OCI-LY1 (cell line): ENCODE measurements around the gene VSX2.
A peak's percentile ranks its signal among the peaks of the same experiment; 100 is the strongest.

Experiments
- H2AFZ ChIP-seq: fragments of 200-600 bp; sonication (generic), shearing (Covaris generic); 2 replicates; pipeline ENCODE4 v1.6.0; 2014; ENCODE audit warnings: antibody characterized with exemption, mild to moderate bottlenecking, low read length
- H3F3A ChIP-seq: fragments of 200-600 bp; sonication (generic), shearing (Covaris generic); 2 replicates; pipeline ENCODE4 v1.6.0; 2014; ENCODE audit warnings: mild to moderate bottlenecking, antibody characterized with exemption, low read length, moderate library complexity; ENCODE audit not compliant: insufficient read depth
- H3K27ac ChIP-seq: fragments of 200-600 bp; sonication (generic); 2 replicates; pipeline ENCODE4 v1.5.1; 2014; ENCODE audit warnings: low read length, mixed run types, mild to moderate bottlenecking, low read depth; ENCODE audit not compliant: poor library complexity, severe bottlenecking
- H3K27me3 ChIP-seq: fragments of 200-600 bp; sonication (generic); 2 replicates; pipeline ENCODE4 v1.6.0; 2014; ENCODE audit warnings: antibody characterized with exemption, mild to moderate bottlenecking, low read length, moderate library complexity; ENCODE audit not compliant: insufficient read depth
- H3K36me3 ChIP-seq: fragments of 200-600 bp; sonication (generic); 2 replicates; pipeline ENCODE4 v1.6.1; 2014; ENCODE audit warnings: mild to moderate bottlenecking, antibody characterized with exemption, low read length, moderate library complexity, mixed read lengths; ENCODE audit not compliant: insufficient read depth
- H3K4me1 ChIP-seq: fragments of 200-600 bp; sonication (generic); 2 replicates; pipeline ENCODE4 v1.5.1; 2014; ENCODE audit warnings: mild to moderate bottlenecking, low read length, moderate library complexity; ENCODE audit not compliant: insufficient read depth, severe bottlenecking
- H3K4me2 ChIP-seq: fragments of 200-600 bp; sonication (generic), shearing (Covaris generic); 2 replicates; pipeline ENCODE4 v1.6.1; 2014; ENCODE audit warnings: low read length
- H3K4me3 ChIP-seq: fragments of 200-600 bp; sonication (generic); 2 replicates; pipeline ENCODE4 v1.5.1; 2014; ENCODE audit warnings: low read length, low read depth, mild to moderate bottlenecking, mixed read lengths; ENCODE audit not compliant: poor library complexity, severe bottlenecking
- H3K79me2 ChIP-seq: fragments of 200-600 bp; shearing (Covaris generic); 2 replicates; pipeline ENCODE4 v1.6.1; 2016; ENCODE audit warnings: mixed run types, low read length, mixed read lengths; ENCODE audit not compliant: insufficient read depth
- H3K9ac ChIP-seq: fragments of 200-600 bp; sonication (generic), shearing (Covaris generic); 2 replicates; pipeline ENCODE4 v1.6.1; 2014; ENCODE audit warnings: mild to moderate bottlenecking, low read length, mixed read lengths
- H3K9me2 ChIP-seq: fragments of 200-600 bp; sonication (generic), shearing (Covaris generic); 2 replicates; pipeline ENCODE4 v1.6.1; 2014; ENCODE audit warnings: low read depth, mild to moderate bottlenecking, low read length, mixed read lengths
- H3K9me3 ChIP-seq: fragments of 200-600 bp; shearing (Covaris generic); 2 replicates; pipeline ENCODE4 v1.6.1; 2014; ENCODE audit warnings: low read length, mixed read lengths
- H4K20me1 ChIP-seq: fragments of 200-600 bp; sonication (generic), shearing (Covaris generic); 2 replicates; pipeline ENCODE4 v1.6.0; 2016; ENCODE audit warnings: mild to moderate bottlenecking, low read length; ENCODE audit not compliant: insufficient read depth
- EZH2 ChIP-seq: fragments of 200-600 bp; sonication (generic), shearing (Covaris generic); IDR thresholded peaks from 2 replicates; pipeline ENCODE4 v1.8.0; 2017; ENCODE audit warnings: borderline replicate concordance, mixed run types, mild to moderate bottlenecking, antibody characterized with exemption, low read length, moderate library complexity, mixed read lengths
- TF ChIP-seq, protein P1 (sequence below): fragments of 200-600 bp; sonication (generic), shearing (Covaris generic); IDR thresholded peaks from 2 replicates; pipeline ENCODE4 v1.5.1; 2017; ENCODE audit warnings: mild to moderate bottlenecking, antibody characterized with exemption, low read length, moderate library complexity, mixed read lengths

Gene VSX2

DNA sequence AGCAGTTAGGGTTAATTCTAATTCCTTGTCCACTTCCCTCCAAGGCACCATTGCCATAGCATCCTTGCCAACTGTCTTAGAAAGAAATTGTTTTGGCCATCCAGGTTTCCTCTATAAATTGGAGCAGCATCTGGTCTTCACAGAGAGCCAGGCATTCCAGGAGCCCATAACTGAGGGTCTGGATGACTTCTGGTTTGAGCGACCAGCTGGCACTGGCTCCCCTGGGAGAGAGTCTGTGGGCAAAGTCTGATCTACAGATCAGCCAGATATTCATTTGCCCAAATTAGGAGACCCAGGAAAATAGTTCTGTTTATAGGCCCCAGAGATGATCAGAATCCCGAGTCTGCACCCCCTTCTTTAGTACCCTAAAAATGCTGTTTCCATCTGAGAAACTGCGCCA, 16.0 kb downstream of the VSX2 start:
- Histone ChIP-seq H3K27ac (no peak overlapping the region), H3K79me2 (no peaks in the 10 kb centered on the region), H3K4me2 (no peak overlapping the region), H3K9me2 (no peaks in the 10 kb centered on the region), H3K27me3 (no peaks in the 10 kb centered on the region), H3K9me3 (no peaks in the 10 kb centered on the region), H3K4me3 (no peak overlapping the region), H3F3A (no peaks in the 10 kb centered on the region), H2AFZ (no peak overlapping the region), H4K20me1 (no peaks in the 10 kb centered on the region), H3K4me1 (peaks cover 18% of the 10 kb centered on the region), H3K9ac (no peak overlapping the region), H3K36me3 (no peaks in the 10 kb centered on the region)
- TF ChIP-seq EZH2, result no peak
- TF ChIP-seq, protein P1, sequence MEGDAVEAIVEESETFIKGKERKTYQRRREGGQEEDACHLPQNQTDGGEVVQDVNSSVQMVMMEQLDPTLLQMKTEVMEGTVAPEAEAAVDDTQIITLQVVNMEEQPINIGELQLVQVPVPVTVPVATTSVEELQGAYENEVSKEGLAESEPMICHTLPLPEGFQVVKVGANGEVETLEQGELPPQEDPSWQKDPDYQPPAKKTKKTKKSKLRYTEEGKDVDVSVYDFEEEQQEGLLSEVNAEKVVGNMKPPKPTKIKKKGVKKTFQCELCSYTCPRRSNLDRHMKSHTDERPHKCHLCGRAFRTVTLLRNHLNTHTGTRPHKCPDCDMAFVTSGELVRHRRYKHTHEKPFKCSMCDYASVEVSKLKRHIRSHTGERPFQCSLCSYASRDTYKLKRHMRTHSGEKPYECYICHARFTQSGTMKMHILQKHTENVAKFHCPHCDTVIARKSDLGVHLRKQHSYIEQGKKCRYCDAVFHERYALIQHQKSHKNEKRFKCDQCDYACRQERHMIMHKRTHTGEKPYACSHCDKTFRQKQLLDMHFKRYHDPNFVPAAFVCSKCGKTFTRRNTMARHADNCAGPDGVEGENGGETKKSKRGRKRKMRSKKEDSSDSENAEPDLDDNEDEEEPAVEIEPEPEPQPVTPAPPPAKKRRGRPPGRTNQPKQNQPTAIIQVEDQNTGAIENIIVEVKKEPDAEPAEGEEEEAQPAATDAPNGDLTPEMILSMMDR, result no peak

DNA sequence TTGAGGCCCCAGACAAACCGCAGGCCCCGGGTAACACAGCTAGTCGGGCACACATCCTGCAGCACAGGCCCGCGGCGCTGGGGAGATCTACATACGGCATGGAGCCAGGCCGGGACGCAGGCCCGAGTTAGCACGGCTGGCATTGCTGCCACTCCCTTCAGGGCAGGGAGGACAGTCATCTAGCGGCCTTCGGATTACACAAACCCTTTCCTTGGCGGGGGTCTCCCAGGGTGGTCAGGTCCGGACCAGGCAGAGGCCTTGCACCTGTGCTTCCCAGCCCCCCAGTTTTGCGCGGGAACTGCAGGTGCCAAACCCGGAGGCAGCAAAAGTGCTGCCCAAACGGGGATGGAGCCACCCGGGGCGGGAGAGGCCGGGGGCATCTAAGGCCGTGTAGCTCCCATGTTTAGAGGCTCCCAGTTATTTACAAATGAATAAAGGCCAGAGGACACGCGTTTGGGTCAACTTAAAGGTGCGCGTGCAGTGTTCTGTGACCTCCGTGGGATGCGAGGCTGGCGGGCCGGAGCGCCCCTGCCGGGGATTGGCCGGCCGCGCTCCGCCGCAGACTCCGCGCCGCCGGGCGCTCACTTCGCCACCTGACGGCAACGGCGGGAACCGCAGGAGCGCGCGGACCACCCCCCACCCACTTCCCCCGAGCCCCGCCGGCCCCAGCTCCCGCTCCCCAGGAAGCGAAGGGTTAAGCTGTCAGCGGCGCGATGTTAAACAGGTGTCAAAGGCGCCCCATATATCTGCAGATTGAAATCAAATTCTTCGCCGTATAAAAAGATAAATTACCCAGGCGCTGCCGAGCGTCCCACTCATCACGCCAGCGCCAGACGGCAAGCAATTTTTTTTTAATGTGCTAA, 18.1 kb downstream of the VSX2 start:
- peak overlapping the region; percentile 58 for H3K9ac ChIP-seq
- H3K79me2 ChIP-seq, result no peaks in the 10 kb centered on the region
- no peaks in the 10 kb centered on the region for H3F3A ChIP-seq
- H3K4me3 ChIP-seq, result peak overlapping the region; percentile 63
- no peak overlapping the region for H3K27ac ChIP-seq
- no peaks in the 10 kb centered on the region for H3K27me3 ChIP-seq
- no peaks in the 10 kb centered on the region for H3K9me2 ChIP-seq
- H3K9me3 ChIP-seq, result no peaks in the 10 kb centered on the region
- peaks cover 13% of the 10 kb centered on the region for H3K4me1 ChIP-seq
- peak overlapping the region; percentile 48 for H2AFZ ChIP-seq
- TF ChIP-seq, protein P1, result peak; percentile 88
- TF ChIP-seq EZH2, result no peak
- peak overlapping the region; percentile 86 for H3K4me2 ChIP-seq
- no peaks in the 10 kb centered on the region for H3K36me3 ChIP-seq
- H4K20me1 ChIP-seq, result no peaks in the 10 kb centered on the region

DNA sequence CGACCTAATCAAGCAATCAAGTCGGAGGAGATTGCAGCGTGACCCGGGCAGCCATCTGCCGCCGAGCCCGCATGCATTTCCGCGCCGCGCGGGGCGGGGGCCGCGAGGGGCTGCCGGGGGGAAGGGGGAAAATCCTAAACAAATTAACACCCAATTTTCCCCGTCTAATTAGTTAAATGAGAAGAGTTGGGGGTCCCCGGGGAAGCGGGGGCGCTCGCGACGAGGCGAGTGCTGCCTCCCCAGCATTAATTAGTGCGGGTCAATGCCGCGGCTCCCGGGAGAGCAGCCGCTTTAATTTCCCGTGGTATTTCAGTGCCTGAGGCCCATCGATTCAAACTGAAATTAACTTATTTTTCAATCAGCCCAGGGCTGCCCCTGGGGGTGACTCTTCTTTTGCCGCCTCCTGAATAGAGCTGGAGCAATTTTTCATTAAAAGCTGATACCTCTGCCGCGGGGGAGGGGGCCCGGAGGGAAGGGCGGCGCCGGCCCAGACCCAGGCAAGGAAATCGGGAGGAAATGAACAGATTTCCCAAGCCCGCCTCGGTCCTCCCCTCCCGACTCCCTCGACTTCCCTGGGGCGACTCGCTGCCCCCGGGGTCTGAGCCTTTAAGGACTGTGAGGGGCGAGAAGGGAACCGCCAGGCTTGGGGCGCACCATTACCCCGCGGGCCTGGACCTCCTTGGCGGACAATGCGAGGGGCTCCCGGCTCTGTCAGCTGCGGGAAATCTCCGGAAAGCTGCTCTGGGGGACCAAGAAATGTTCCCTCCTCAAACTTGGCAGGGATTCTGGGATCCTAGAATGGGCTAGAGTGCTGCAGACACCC, 18.9 kb downstream of the VSX2 start:
- Histone ChIP-seq H3K27ac (no peak overlapping the region), H4K20me1 (no peaks in the 10 kb centered on the region), H3K9ac (peak overlapping the region; percentile 58), H3K9me2 (no peaks in the 10 kb centered on the region), H3K4me1 (peaks cover 13% of the 10 kb centered on the region), H3F3A (no peaks in the 10 kb centered on the region), H3K36me3 (no peaks in the 10 kb centered on the region), H3K4me2 (peak overlapping the region; percentile 86), H3K4me3 (peak overlapping the region; percentile 63), H3K9me3 (no peaks in the 10 kb centered on the region), H3K79me2 (no peaks in the 10 kb centered on the region), H2AFZ (0 out of 2 replicates have a peak overlapping the region, but pooled peaks have one; percentile 26), H3K27me3 (no peaks in the 10 kb centered on the region)
- no peak for TF ChIP-seq EZH2
- TF ChIP-seq, protein P1, result no peak
